HCT116 (cell line): ENCODE data around the gene ARL14. TPM values are rescaled to one million over a fixed set of nuclear protein-coding genes. Genes with fewer than 3 reads are reported as not detected.
A peak's percentile ranks its signal among the peaks of the same experiment; 100 is the strongest.

ENCODE experiments used
- ATAC-seq: fragments of 200-7000 bp; cut with Tn5 transposase; 2 replicates; pipeline ENCODE4 v1.9.1; 2020; ENCODE audit warnings: mild to moderate bottlenecking, moderate library complexity
- Bru-seq: library from RNA; stranded (reverse); fragments of 400-500 nt; gene quantifications from one replicate; lab custom pipeline; 2021; lab: Mats Ljungman, UMichigan
- BruChase-seq, 2 experiments: library from RNA; stranded (reverse); fragments of 400-500 nt; gene quantifications; one replicate each; lab custom pipeline; 2021; lab: Mats Ljungman, UMichigan
- BruUV-seq: library from RNA; stranded (reverse); fragments of 400-500 nt; replicated peaks from 2 replicates; lab custom pipeline; 2021; lab: Mats Ljungman, UMichigan
- CTCF ChIA-PET: fragments of 300-600 bp; sonication (Branson Sonifier 250); formaldehyde crosslinking; loops from one replicate; lab custom pipeline; 2021; ENCODE audit warnings: antibody characterized with exemption; lab: Charles Lee
- POLR2A ChIA-PET: fragments of 300-600, 350-600 bp; sonication (Branson Sonifier 250); formaldehyde crosslinking; loops from one replicate; lab custom pipeline; 2021; ENCODE audit warnings: antibody characterized with exemption; lab: Charles Lee
- RAD21 ChIA-PET, 2 experiments: fragments of 300-600 bp; sonication (Branson Sonifier 250); formaldehyde crosslinking; loops; one replicate each; lab custom pipeline; 2023; ENCODE audit warnings: low total read pairs in 2 of 2; ENCODE audit not compliant: uncharacterized antibody in 2 of 2, unreplicated experiment in 2 of 2, low non-redundant PET in 1 of 2; lab: Charles Lee
- DNase-seq: peaks from one replicate; pipeline ENCODE4 v3.0.0-alpha.2; 2010; ENCODE audit warnings: low read depth, low spot score
- H2AFZ ChIP-seq: fragments of 200-600 bp; shearing (Covaris generic), sonication (generic); 2 replicates; pipeline ENCODE4 v1.6.1; 2017; ENCODE audit warnings: low read depth, mixed run types, mixed read lengths, antibody characterized with exemption, low read length; ENCODE audit not compliant: poor library complexity, severe bottlenecking
- H3K27ac ChIP-seq: 2 replicates; pipeline ENCODE4 v1.5.1; 2012; ENCODE audit warnings: low read depth, low read length
- H3K27me3 ChIP-seq: fragments of 200-600 bp; sonication (generic); 2 replicates; pipeline ENCODE4 v1.6.1; 2016; ENCODE audit warnings: mixed run types, low read length, mixed read lengths; ENCODE audit not compliant: insufficient read depth
- H3K36me3 ChIP-seq, 2 experiments: fragments of 200-500 bp in 1 of 2; fragments of 200-600 bp in 1 of 2; sonication (Bioruptor generic) in 1 of 2; sonication (generic) in 1 of 2; 2 replicates each; pipeline versions ENCODE4 v1.5.1 to v1.6.1; 2014 to 2016; ENCODE audit warnings: low read length in 2 of 2, inconsistent platforms in 1 of 2, mixed read lengths in 1 of 2, mixed run types in 1 of 2; ENCODE audit not compliant: insufficient read depth in 2 of 2, control insufficient read depth in 1 of 2
- H3K4me1 ChIP-seq, 2 experiments: fragments of 200-600 bp in 1 of 2; sonication (generic) in 1 of 2; 2 replicates each; pipeline versions ENCODE4 v1.5.1 to v1.6.1; 2012 to 2017; ENCODE audit warnings: low read length in 2 of 2, inconsistent platforms in 1 of 2, mild to moderate bottlenecking in 1 of 2, mixed read lengths in 1 of 2, mixed run types in 1 of 2, moderate library complexity in 1 of 2; ENCODE audit not compliant: insufficient read depth in 2 of 2, control insufficient read depth in 1 of 2
- H3K4me2 ChIP-seq: fragments of 200-600 bp; sonication (generic); 2 replicates; pipeline ENCODE4 v1.6.1; 2017; ENCODE audit warnings: mixed run types, low read length, mixed read lengths
- H3K4me3 ChIP-seq, 2 experiments: fragments of 200-600 bp in 1 of 2; sonication (generic) in 1 of 2; replicated peaks in 1 of 2; 2 replicates each; pipeline ENCODE4 v1.5.1; 2011 to 2016; ENCODE audit warnings: low read length in 2 of 2, control low read depth in 1 of 2, low read depth in 1 of 2, mild to moderate bottlenecking in 1 of 2, mixed read lengths in 1 of 2, mixed run types in 1 of 2
- H3K79me2 ChIP-seq: fragments of 200-600 bp; sonication (generic); 2 replicates; pipeline ENCODE4 v1.6.1; 2017; ENCODE audit warnings: mild to moderate bottlenecking, mixed run types, low read length, moderate library complexity, mixed read lengths; ENCODE audit not compliant: insufficient read depth
- H3K9ac ChIP-seq: fragments of 200-600 bp; sonication (generic); 2 replicates; pipeline ENCODE4 v1.6.1; 2016; ENCODE audit warnings: low read length, mixed read lengths
- H3K9me2 ChIP-seq: fragments of 200-600 bp; sonication (generic), shearing (Covaris generic); 2 replicates; pipeline ENCODE4 v1.6.1; 2017; ENCODE audit warnings: mixed run types, mild to moderate bottlenecking, moderate library complexity; ENCODE audit not compliant: insufficient read depth
- H3K9me3 ChIP-seq, 2 experiments: fragments of 200-500 bp in 1 of 2; fragments of 200-600 bp in 1 of 2; sonication (Bioruptor generic) in 1 of 2; sonication (generic) in 1 of 2; 2 replicates each; pipeline ENCODE4 v1.6.1; 2014 to 2017; ENCODE audit warnings: low read length in 2 of 2, mixed read lengths in 2 of 2, inconsistent platforms in 1 of 2, low read depth in 1 of 2, mild to moderate bottlenecking in 1 of 2, mixed run types in 1 of 2, moderate library complexity in 1 of 2; ENCODE audit not compliant: control insufficient read depth in 1 of 2, insufficient read depth in 1 of 2
- H4K20me1 ChIP-seq: fragments of 200-600 bp; sonication (generic), shearing (Covaris generic); 2 replicates; pipeline ENCODE4 v1.6.1; 2017; ENCODE audit warnings: mixed run types, mild to moderate bottlenecking, moderate library complexity; ENCODE audit not compliant: insufficient read depth
- CBX3 ChIP-seq: IDR thresholded peaks from 2 replicates; pipeline ENCODE4 v1.6.1; 2012; ENCODE audit warnings: low read depth
- CEBPB ChIP-seq: IDR thresholded peaks from 2 replicates; pipeline ENCODE4 v1.6.1; 2012; ENCODE audit warnings: low read depth
- EGR1 ChIP-seq: IDR thresholded peaks from 2 replicates; pipeline ENCODE4 v1.6.1; 2012; ENCODE audit warnings: low read depth
- ELF1 ChIP-seq: IDR thresholded peaks from 2 replicates; pipeline ENCODE4 v1.6.1; 2012; ENCODE audit warnings: low read depth, borderline replicate concordance
- EZH2 ChIP-seq: fragments of 200-600 bp; sonication (generic); IDR thresholded peaks from 2 replicates; pipeline ENCODE4 v1.6.1; 2017; ENCODE audit warnings: antibody characterized with exemption, mixed run types
- FOSL1 ChIP-seq: IDR thresholded peaks from 2 replicates; pipeline ENCODE4 v1.6.1; 2012; ENCODE audit warnings: low read depth
- JUND ChIP-seq: IDR thresholded peaks from 2 replicates; pipeline ENCODE4 v1.6.1; 2012
- POLR2A ChIP-seq: IDR thresholded peaks from 2 replicates; pipeline ENCODE4 v1.7.0; 2011; ENCODE audit warnings: borderline replicate concordance; ENCODE audit not compliant: insufficient read depth, insufficient read length; ENCODE audit errors: extremely low read depth
- SIN3A ChIP-seq: IDR thresholded peaks from 2 replicates; pipeline ENCODE4 v1.6.1; 2012; ENCODE audit warnings: low read depth
- SP1 ChIP-seq: IDR thresholded peaks from 2 replicates; pipeline ENCODE4 v1.6.1; 2012; ENCODE audit warnings: low read depth
- YY1 ChIP-seq: IDR thresholded peaks from 2 replicates; pipeline ENCODE4 v1.6.1; 2011; ENCODE audit warnings: low read length, low read depth, moderate library complexity, mild to moderate bottlenecking; ENCODE audit not compliant: insufficient replicate concordance; ENCODE audit errors: extremely low read depth
- ZFX ChIP-seq: fragments of 450-650 bp; IDR thresholded peaks from 2 replicates; pipeline ENCODE4 v1.6.1; 2017
- intact Hi-C: fragments of 100-400 bp; cut with micrococcal nuclease; formaldehyde crosslinking; loops from 2 replicates; pipeline ENCODE4 v1.10.0; 2022
- long read RNA-seq: library from polyadenylated mRNA; unstranded; transcript quantifications from one replicate; pipeline ENCODE4 v2.0.0, GENCODE V29; 2021; ENCODE audit not compliant: unreplicated experiment
- polyA plus RNA-seq: library from polyadenylated mRNA; unstranded; fragments of >200 nt; gene quantifications from 2 replicates; pipeline ENCODE4 v1.2.1, GENCODE V29; 2012; ENCODE audit warnings: missing spikeins
- total RNA-seq: library from RNA; stranded (reverse); gene quantifications from one replicate; pipeline ENCODE4 v1.2.1, GENCODE V29; 2021; ENCODE audit not compliant: unreplicated experiment
- TF ChIP-seq, protein P1 (sequence below): IDR thresholded peaks from 2 replicates; pipeline ENCODE4 v1.6.1; 2012
- TF ChIP-seq, protein P2 (sequence below), 3 experiments: fragments of 200-600 bp in 1 of 3; sonication (generic) in 1 of 3; IDR thresholded peaks in 2 of 3; conservative IDR thresholded peaks in 1 of 3; 2 replicates each; pipeline ENCODE4 v1.5.1; 2012 to 2017; ENCODE audit warnings: low read depth in 2 of 3, low read length in 2 of 3, antibody characterized with exemption in 1 of 3, borderline replicate concordance in 1 of 3, control low read depth in 1 of 3, mild to moderate bottlenecking in 1 of 3, mixed read lengths in 1 of 3, mixed run types in 1 of 3, moderate library complexity in 1 of 3; ENCODE audit not compliant: insufficient read depth in 1 of 3
- TF ChIP-seq, protein P3 (sequence below): IDR thresholded peaks from 2 replicates; pipeline ENCODE4 v1.6.1; 2012
- TF ChIP-seq, protein P4 (sequence below): IDR thresholded peaks from 2 replicates; pipeline ENCODE4 v1.6.1; 2011; ENCODE audit warnings: mild to moderate bottlenecking, low read length, moderate library complexity; ENCODE audit not compliant: insufficient replicate concordance; ENCODE audit errors: extremely low read depth
- TF ChIP-seq, protein P5 (sequence below): IDR thresholded peaks from 2 replicates; pipeline ENCODE4 v1.6.1; 2012; ENCODE audit warnings: low read depth

ARL14 gene
- total RNA-seq = 0.42 TPM
- polyA plus RNA-seq = 0.56 and 0.87 TPM in 2 replicates
- Bru-seq, nascent RNA = percentile 64 among the genes with signal in this experiment
- percentile 44 among the genes with signal in this experiment for BruChase-seq, experiment 1, labeled RNA remaining after a 6-hour chase
- BruChase-seq, experiment 2, labeled RNA remaining after a 2-hour chase = percentile 45 among the genes with signal in this experiment
- long read RNA-seq, partial matches to known transcripts = 0 of 2 reads
- long read RNA-seq, other reads (novel, unspliced or antisense) = 0 of 2 reads

DNA sequence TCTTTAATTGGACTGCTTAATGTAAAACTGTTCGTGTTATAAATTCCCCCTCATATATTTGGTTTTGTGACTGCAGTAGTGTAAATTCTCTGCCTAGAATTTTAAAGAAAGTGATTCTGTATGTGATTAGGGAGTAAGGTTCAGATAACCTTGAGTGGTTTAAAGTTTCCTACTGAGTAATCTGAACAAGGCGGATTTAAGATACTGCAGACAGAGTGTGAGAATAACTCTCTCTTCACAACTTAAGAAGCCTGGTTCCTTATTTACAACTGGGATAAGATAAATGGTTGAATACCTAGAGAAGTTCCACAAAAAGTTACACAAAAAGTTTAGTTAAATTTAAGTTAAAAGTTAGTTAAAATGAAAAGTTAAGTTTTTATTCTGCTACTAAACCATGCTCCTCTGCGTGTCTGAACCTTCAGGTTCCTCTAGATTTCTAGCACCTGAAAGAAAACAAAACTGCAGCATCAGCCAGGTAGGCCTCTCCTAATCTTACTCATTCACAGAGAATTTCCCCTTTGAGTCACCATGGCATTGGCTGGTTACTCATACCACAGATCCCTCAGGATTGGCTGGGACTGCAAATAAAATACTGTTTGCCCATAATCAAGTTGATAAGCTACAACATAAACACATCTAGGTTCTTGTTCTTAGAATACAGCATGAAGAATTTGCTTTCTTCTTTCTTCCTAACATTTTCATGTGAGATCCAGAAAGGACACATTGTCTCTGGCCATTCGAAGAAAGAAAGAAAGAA is at the start of gene ARL14:
ARL14 (plus strand) TSS at position 614 of the 757 bp plus-strand sequence. CDS start 187 bp downstream, outside the sequence.
- Histone ChIP-seq H3K4me2 (peak within 1 kb of the TSS; percentile 77), H3K9me3 (no peaks in the 10 kb centered on the region), H3K9ac (peak within 1 kb of the TSS; percentile 55), H3K27ac (peak within 1 kb of the TSS; percentile 69), H3K27me3 (no peaks in the 10 kb centered on the region), H3K4me1 (peaks cover 32 to 40% of the 10 kb centered on the region in 2 experiments), H4K20me1 (no peaks in the 10 kb centered on the region), H3K9me2 (no peaks in the 10 kb centered on the region), H3K36me3 (no peaks in the 10 kb centered on the region), H3K79me2 (no peaks in the 10 kb centered on the region), H3K4me3 (peak within 1 kb of the TSS; percentile 33 to 47), H2AFZ (peak within 1 kb of the TSS; percentile 84)
- peak; percentile 93 for ATAC-seq
- intact Hi-C loops = no loop called here
- BruUV-seq = TSS peak; percentile 99
- DNase-seq = peak; percentile 89
- RAD21 ChIA-PET = no interaction called here
- POLR2A ChIA-PET = interaction anchor here (0.9 to 1.1 kb wide), 2 partner anchors 9 to 74 kb away, joined by 3 to 4 read pairs; no protein-coding TSS in a partner anchor
- CTCF ChIA-PET = interaction anchor here (3.1 kb wide), 1 partner anchor 10 kb away, joined by 15 read pairs; no protein-coding TSS in a partner anchor
- TF ChIP-seq SP1 (peak; percentile 87), CBX3 (peak; percentile 78; the same call in 1 of the 2 replicates), FOSL1 (peak; percentile 97), CEBPB (peak; percentile 63; the same call in 1 of the 2 replicates), ZFX (no peak; the same call in 1 of the 2 replicates), SIN3A (peak; percentile 34; the same call in 1 of the 2 replicates), ELF1 (no peak; the same call in 1 of the 2 replicates), YY1 (no peak), EZH2 (no peak), POLR2A (peak; percentile 29), EGR1 (0 out of 2 replicates have a peak, but pooled peaks have one; percentile 26), JUND (peak; percentile 94)
- TF ChIP-seq, protein P1, sequence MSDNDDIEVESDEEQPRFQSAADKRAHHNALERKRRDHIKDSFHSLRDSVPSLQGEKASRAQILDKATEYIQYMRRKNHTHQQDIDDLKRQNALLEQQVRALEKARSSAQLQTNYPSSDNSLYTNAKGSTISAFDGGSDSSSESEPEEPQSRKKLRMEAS = 0 out of 2 replicates have a peak, but pooled peaks have one; percentile 36
- TF ChIP-seq, protein P2, sequence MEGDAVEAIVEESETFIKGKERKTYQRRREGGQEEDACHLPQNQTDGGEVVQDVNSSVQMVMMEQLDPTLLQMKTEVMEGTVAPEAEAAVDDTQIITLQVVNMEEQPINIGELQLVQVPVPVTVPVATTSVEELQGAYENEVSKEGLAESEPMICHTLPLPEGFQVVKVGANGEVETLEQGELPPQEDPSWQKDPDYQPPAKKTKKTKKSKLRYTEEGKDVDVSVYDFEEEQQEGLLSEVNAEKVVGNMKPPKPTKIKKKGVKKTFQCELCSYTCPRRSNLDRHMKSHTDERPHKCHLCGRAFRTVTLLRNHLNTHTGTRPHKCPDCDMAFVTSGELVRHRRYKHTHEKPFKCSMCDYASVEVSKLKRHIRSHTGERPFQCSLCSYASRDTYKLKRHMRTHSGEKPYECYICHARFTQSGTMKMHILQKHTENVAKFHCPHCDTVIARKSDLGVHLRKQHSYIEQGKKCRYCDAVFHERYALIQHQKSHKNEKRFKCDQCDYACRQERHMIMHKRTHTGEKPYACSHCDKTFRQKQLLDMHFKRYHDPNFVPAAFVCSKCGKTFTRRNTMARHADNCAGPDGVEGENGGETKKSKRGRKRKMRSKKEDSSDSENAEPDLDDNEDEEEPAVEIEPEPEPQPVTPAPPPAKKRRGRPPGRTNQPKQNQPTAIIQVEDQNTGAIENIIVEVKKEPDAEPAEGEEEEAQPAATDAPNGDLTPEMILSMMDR (IDR thresholded peaks at IDR 0.05 in 2 of 3, conservative IDR thresholded peaks at IDR 0.05 in 1 of 3; ENCODE audit: borderline replicate concordance in 1 of 3, insufficient read depth in 1 of 3, low read depth in 2 of 3, low read length in 2 of 3) = no peak
- TF ChIP-seq, protein P3, sequence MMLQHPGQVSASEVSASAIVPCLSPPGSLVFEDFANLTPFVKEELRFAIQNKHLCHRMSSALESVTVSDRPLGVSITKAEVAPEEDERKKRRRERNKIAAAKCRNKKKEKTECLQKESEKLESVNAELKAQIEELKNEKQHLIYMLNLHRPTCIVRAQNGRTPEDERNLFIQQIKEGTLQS = no peak
- TF ChIP-seq, protein P4, sequence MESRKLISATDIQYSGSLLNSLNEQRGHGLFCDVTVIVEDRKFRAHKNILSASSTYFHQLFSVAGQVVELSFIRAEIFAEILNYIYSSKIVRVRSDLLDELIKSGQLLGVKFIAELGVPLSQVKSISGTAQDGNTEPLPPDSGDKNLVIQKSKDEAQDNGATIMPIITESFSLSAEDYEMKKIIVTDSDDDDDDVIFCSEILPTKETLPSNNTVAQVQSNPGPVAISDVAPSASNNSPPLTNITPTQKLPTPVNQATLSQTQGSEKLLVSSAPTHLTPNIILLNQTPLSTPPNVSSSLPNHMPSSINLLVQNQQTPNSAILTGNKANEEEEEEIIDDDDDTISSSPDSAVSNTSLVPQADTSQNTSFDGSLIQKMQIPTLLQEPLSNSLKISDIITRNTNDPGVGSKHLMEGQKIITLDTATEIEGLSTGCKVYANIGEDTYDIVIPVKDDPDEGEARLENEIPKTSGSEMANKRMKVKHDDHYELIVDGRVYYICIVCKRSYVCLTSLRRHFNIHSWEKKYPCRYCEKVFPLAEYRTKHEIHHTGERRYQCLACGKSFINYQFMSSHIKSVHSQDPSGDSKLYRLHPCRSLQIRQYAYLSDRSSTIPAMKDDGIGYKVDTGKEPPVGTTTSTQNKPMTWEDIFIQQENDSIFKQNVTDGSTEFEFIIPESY = no peak
- TF ChIP-seq, protein P5, sequence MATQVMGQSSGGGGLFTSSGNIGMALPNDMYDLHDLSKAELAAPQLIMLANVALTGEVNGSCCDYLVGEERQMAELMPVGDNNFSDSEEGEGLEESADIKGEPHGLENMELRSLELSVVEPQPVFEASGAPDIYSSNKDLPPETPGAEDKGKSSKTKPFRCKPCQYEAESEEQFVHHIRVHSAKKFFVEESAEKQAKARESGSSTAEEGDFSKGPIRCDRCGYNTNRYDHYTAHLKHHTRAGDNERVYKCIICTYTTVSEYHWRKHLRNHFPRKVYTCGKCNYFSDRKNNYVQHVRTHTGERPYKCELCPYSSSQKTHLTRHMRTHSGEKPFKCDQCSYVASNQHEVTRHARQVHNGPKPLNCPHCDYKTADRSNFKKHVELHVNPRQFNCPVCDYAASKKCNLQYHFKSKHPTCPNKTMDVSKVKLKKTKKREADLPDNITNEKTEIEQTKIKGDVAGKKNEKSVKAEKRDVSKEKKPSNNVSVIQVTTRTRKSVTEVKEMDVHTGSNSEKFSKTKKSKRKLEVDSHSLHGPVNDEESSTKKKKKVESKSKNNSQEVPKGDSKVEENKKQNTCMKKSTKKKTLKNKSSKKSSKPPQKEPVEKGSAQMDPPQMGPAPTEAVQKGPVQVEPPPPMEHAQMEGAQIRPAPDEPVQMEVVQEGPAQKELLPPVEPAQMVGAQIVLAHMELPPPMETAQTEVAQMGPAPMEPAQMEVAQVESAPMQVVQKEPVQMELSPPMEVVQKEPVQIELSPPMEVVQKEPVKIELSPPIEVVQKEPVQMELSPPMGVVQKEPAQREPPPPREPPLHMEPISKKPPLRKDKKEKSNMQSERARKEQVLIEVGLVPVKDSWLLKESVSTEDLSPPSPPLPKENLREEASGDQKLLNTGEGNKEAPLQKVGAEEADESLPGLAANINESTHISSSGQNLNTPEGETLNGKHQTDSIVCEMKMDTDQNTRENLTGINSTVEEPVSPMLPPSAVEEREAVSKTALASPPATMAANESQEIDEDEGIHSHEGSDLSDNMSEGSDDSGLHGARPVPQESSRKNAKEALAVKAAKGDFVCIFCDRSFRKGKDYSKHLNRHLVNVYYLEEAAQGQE = no peak
